ENCODE data around the gene CNNM3.

CNNM3 gene

DNA sequence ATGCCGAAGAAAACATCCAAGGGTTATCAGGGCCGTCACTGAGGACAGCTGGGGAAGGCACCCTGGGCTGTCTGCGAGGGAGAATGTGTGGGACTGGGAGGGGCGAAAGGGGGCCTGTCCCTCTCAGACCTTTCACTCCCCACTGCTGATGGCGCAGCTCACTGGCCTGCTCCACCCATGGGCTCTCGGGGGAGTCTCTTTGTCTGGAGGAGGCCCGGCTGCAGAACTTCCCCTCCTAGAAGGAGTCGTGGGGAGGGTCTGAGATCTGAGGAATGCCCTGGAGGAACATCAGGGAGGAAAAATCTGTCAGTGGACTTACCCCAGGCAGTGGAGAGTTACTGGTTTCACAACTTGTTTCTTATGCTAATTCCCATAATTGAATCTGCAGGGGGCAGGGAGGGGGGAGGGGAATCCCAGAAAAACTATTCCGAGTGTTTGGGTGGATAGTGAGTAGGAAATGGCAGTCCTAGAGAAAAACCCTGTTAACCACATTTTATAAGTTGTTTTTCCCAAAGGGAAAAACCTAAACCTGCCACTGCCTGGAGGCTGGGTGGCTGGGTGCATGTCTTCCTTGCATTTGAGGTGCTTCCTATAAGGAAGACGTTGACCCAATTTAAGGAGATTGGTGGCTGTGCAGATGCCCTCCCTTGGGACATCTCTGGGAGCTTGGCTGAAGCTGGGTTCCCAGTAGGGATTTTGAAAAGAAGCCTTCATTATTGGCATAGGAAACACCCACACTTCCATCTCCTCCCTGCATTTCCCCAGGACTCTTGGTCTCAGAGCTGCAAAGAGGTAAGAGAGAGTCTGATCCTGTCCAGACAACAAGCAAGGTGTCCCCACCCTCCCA is 65.5 kb downstream of the CNNM3 start:
- no peak for DNase-seq

DNA sequence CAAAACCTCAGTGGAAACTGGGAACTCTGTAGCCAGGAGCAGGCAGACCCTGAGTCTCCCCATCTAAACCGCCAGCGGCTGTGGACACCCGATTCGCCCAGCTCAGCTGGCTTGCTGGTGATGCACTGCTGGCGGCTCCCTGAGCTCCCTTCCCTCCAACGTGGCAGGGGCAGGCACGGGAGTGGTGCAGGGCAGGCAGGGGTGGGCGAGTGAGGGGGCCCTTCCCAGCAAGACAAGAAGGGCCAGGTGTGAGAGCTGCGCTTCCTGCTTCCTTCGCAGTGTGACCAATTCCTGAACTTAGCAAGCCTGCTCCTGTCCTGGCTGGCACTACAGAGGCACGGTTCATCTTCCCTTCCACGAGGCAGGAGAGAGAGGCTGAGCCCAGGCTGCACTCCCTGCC is 66.2 kb downstream of the CNNM3 start:
- DNase-seq = no peak

DNA sequence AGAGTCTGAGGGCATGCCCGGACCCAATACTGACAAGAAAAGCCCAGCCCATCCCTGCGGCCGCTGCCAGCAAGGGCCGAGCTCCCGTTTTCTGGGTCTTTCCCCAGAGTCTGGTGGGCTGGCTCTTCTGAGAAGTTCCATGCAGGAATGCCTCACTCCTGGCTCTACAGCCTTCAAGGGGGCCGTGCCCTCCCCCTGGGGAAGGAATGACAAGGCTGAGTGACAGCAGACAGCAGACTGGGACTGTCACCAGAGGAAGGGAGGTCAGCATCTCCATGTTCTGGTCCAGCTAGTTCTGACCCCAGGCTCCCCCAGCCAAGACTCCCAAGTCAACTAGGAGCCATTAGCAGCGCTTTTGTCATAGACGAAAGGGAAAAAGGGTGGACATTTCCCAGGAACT is 66.8 kb downstream of the CNNM3 start:
- no peak for DNase-seq

DNA sequence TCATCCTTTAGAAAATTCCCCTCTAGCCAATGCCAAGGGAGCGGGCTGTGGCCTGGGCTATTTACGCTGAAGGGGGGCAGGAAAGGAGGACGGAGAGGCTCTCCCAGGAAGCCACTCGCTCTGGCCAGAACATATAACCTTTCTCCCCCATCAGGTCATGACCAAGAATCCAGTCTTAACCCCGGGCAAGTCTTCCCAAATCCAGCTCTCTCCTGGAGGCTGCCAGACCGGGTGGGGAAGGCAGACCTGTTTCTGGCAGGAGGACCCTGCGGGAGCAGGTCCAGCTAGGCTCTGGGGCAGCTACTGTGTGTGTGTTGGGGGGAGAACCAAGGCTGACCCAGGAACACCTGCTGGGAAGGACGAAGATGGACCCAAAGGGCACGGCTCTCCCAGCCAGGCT is 67.2 kb downstream of the CNNM3 start:
- DNase-seq = no peak
